ENCODE measurements around the gene PDE11A. TPM values are rescaled to one million over a fixed set of nuclear protein-coding genes. Genes with fewer than 3 reads are reported as not detected.
"Not testable (repeated sequence)": the region's sequence is repeated elsewhere in the genome, so short reads cannot be mapped to it uniquely, and the experiment has no call there.

Gene PDE11A
- total RNA-seq, 2 experiments from 2014 or later, result not detected

DNA sequence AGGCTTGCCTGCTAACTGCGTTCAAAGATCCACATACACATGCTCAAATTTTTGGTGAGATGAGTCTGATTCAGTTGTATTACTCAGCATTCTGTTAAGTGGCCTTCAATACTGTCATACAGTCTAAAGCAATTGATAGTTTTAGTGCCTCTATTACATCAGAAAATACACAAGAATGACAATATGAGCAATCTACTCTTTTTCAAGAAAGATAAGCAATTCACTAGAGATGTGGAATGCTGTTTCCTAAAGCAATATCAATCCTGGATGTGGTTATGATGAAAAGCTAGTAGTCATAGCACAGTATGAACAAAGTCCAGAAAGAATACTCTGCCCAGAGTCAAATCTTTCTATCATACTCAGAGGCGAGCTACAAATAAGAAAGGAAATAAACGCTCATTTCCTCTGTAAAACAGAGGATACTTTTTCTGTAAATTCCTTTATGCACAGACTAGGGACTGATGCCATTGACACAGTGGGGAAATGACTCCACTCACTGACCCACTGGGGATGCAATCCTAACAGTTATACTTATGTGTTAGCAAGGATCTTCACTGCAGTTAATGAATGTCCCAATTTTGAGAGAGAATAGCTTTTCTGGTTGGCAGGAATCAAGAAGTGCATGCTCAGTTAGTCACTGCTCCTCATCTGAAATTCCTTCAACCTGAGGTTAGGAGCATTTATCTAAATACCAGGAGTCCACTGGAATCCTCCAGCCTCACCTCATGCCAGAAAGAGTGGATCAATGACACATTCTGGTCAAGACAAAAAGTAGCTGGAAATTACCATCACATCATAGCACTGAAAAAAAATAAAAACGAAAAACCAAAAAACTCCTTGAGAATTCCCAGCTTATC lies 83.3 kb downstream of the PDE11A start:
- intact Hi-C loops (cut with micrococcal nuclease), result no loop called here
- H3K27me3 Mint-ChIP-seq, result peaks cover 3% of the 10 kb centered on the region
- DNase-seq, result no peak
- no peak overlapping the region for H3K4me3 Mint-ChIP-seq
- no peak overlapping the region for H3K27ac Mint-ChIP-seq
- no peaks in the 10 kb centered on the region for H3K9me3 Mint-ChIP-seq
- H3K36me3 Mint-ChIP-seq, result no peaks in the 10 kb centered on the region
- ChIA-PET CTCF (interaction anchor here (1.2 to 1.4 kb wide), 2 partner anchors 123 to 266 kb away, joined by 3 read pairs; partner anchors contain the start of gene RBM45), POLR2A (no interaction called here)
- no peaks in the 10 kb centered on the region for H3K4me1 Mint-ChIP-seq (ENCODE audit: low read depth)

- Mint-ChIP-seq H3K27ac (no peak overlapping the region), H3K27me3 (peaks cover 3% of the 10 kb centered on the region), H3K4me3 (no peak overlapping the region), H3K9me3 (no peaks in the 10 kb centered on the region), H3K4me1 (ENCODE audit: low read depth) (no peaks in the 10 kb centered on the region), H3K36me3 (no peaks in the 10 kb centered on the region)
- ChIA-PET CTCF (interaction anchor here (1.0 to 2.0 kb wide), 3 partner anchors 9 to 13 kb away, joined by 3 to 8 read pairs (median 6); no protein-coding TSS in a partner anchor), POLR2A (no interaction called here)
- intact Hi-C loops (cut with micrococcal nuclease), result no loop called here
- DNase-seq, result no peak
Observed at GRCh38 chr2:177984749-177985148, 87.8 kb downstream of the PDE11A start.

- peaks cover 3% of the 10 kb centered on the region for H3K27me3 Mint-ChIP-seq
- intact Hi-C loops (cut with micrococcal nuclease), result no loop called here
- no peaks in the 10 kb centered on the region for H3K9me3 Mint-ChIP-seq
- peak; percentile 34 for DNase-seq
- H3K27ac Mint-ChIP-seq, result no peak overlapping the region
- no peaks in the 10 kb centered on the region for H3K36me3 Mint-ChIP-seq
- POLR2A ChIA-PET, result no interaction called here
- CTCF ChIA-PET, result interaction anchor here (0.6 to 2.0 kb wide), 6 partner anchors 10 to 54 kb away, joined by 3 to 8 read pairs (median 3); no protein-coding TSS in a partner anchor
- no peak overlapping the region for H3K4me3 Mint-ChIP-seq
- no peaks in the 10 kb centered on the region for H3K4me1 Mint-ChIP-seq (ENCODE audit: low read depth)
Observed at GRCh38 chr2:177983183-177983788, 89.3 kb downstream of the PDE11A start.

DNA sequence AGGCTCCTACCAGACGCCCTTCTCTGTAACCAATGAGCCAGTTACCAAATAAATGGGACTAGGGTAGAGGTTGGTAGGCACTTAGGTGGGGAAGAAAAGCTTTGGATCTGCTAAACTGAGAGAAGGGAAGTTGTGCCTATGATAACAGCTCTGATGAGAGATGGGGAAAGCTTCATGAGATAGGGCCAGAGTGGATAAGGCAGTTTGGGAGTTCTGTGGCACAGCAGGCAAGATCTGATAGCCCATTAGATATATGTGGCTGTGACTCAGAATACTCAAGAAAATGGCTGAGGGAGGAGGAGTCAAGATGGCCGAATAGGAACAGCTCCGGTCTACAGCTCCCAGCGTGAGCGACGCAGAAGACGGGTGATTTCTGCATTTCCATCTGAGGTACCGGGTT lies 99.8 kb downstream of the PDE11A start:
- no peak overlapping the region for H3K27ac Mint-ChIP-seq

GRCh38 chr2:177972123-177972522 lies 100.5 kb downstream of the PDE11A start:
- no peaks in the 10 kb centered on the region for H3K36me3 Mint-ChIP-seq
- ChIA-PET POLR2A (no interaction called here), CTCF (interaction anchor here (0.6 to 2.2 kb wide), 2 partner anchors 12 to 224 kb away, joined by 4 to 8 read pairs; no protein-coding TSS in a partner anchor)
- H3K9me3 Mint-ChIP-seq, result no peaks in the 10 kb centered on the region
- H3K27me3 Mint-ChIP-seq, result no peaks in the 10 kb centered on the region
- no peak overlapping the region for H3K4me3 Mint-ChIP-seq
- intact Hi-C loops (cut with micrococcal nuclease), result no loop called here
- H3K4me1 Mint-ChIP-seq (ENCODE audit: low read depth), result no peaks in the 10 kb centered on the region
- no peak for DNase-seq
- no peak overlapping the region for H3K27ac Mint-ChIP-seq

More for the DNA sequence above, 99.8 kb downstream of the PDE11A start:
- ChIA-PET CTCF (interaction anchor here (2.2 kb wide), 1 partner anchor 11 kb away, joined by 8 read pairs; no protein-coding TSS in a partner anchor), POLR2A (no interaction called here)
- Mint-ChIP-seq H3K27me3 (no peaks in the 10 kb centered on the region), H3K36me3 (no peaks in the 10 kb centered on the region), H3K9me3 (no peaks in the 10 kb centered on the region), H3K4me1 (ENCODE audit: low read depth) (no peaks in the 10 kb centered on the region), H3K4me3 (no peak overlapping the region)
- intact Hi-C loops (cut with micrococcal nuclease), result no loop called here
- DNase-seq, result no peak

GRCh38 chr2:177970670-177971454 lies 101.7 kb downstream of the PDE11A start:
- DNase-seq, result no peak

DNA sequence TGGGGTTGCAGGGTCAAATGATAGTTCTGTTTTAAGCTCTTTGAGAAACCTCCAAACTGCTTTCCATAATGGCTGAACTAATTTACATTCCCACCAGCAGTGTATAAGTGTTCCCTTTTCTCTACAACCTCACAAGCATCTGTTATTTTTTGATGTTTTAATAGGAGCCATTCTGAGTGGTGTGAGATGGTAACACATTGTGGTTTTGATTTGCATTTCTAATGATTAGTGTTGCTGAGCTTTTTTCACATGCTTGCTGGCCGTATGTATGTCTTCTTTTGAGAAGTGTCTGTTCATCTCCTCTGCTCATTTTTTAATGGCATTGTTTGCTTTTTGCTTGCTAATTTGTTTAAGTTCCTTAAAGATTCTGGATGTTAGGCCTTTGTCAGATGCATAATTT lies 107.7 kb downstream of the PDE11A start:
- POLR2A ChIA-PET, result no interaction called here
- H3K4me1 Mint-ChIP-seq (ENCODE audit: low read depth), result no peaks in the 10 kb centered on the region
- H3K9me3 Mint-ChIP-seq, result no peaks in the 10 kb centered on the region
- no peak overlapping the region for H3K4me3 Mint-ChIP-seq
- CTCF ChIA-PET, result interaction anchor here (1.0 kb wide), 1 partner anchor 19 kb away, joined by 3 read pairs; no protein-coding TSS in a partner anchor
- H3K27me3 Mint-ChIP-seq, result peaks cover 2% of the 10 kb centered on the region
- H3K36me3 Mint-ChIP-seq, result no peaks in the 10 kb centered on the region
- H3K27ac Mint-ChIP-seq, result no peak overlapping the region
- no peak for DNase-seq
- intact Hi-C loops (cut with micrococcal nuclease), result no loop called here

More at GRCh38 chr2:177970670-177971454, 101.7 kb downstream of the PDE11A start:
- H3K36me3 Mint-ChIP-seq, result no peaks in the 10 kb centered on the region
- peaks cover 2% of the 10 kb centered on the region for H3K27me3 Mint-ChIP-seq
- no peaks in the 10 kb centered on the region for H3K9me3 Mint-ChIP-seq
- CTCF ChIA-PET, result interaction anchor here (2.2 kb wide), 1 partner anchor 13 kb away, joined by 8 read pairs; no protein-coding TSS in a partner anchor
- no peak overlapping the region for H3K4me3 Mint-ChIP-seq
- intact Hi-C loops (cut with micrococcal nuclease), result no loop called here
- H3K4me1 Mint-ChIP-seq (ENCODE audit: low read depth), result no peaks in the 10 kb centered on the region
- POLR2A ChIA-PET, result no interaction called here
- H3K27ac Mint-ChIP-seq, result no peak overlapping the region

DNA sequence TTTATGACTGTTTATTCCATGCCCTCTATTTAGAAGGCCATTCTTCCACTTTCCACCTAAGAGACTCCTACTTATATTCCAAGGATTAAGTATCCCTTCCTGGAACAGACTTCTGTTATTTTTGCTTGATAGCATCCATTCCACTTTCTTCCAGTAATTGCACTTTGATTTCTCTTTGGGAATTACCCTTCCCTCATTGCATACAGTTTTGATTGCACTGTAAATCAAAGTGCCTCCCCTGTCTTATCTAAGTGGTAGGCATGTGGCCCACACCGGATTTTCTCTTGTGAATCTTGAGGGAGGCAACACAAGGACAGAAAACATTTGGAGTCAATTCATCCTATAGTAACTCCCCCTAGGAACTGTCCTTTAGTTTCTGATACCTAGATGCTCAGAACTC lies 120.4 kb downstream of the PDE11A start:
- no peak overlapping the region for H3K4me3 Mint-ChIP-seq
- intact Hi-C loops (cut with micrococcal nuclease), result no loop called here
- ChIA-PET POLR2A (no interaction called here), CTCF (no interaction called here)
- no peaks in the 10 kb centered on the region for H3K9me3 Mint-ChIP-seq
- H3K27me3 Mint-ChIP-seq, result peaks cover 4% of the 10 kb centered on the region
- H3K4me1 Mint-ChIP-seq (ENCODE audit: low read depth), result no peaks in the 10 kb centered on the region
- H3K27ac Mint-ChIP-seq, result no peak overlapping the region
- H3K36me3 Mint-ChIP-seq, result no peaks in the 10 kb centered on the region
- DNase-seq, result no peak

DNA sequence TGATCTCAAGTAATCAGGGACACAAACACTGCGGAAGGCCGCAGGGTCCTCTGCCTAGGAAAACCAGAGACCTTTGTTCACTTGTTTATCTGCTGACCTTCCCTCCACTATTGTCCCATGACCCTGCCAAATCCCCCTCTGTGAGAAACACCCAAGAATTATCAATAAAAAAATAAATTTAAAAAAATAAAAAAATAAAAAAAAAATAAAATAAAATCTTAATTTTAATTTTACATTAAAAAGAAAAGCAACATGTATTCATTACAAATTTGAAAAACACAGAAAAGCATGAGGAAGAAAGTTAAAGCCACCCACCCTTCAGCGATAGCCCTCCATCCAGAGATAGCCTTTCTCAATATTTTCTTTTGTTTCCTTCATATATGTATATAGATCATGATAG lies 125.0 kb downstream of the PDE11A start:
- H3K27ac Mint-ChIP-seq, POLR2A ChIA-PET: not testable (repeated sequence)

GRCh38 chr2:177944530-177944929 lies 128.0 kb downstream of the PDE11A start:
- H3K36me3 Mint-ChIP-seq; H3K4me1 Mint-ChIP-seq (ENCODE audit: low read depth); DNase-seq; H3K4me3 Mint-ChIP-seq; intact Hi-C loops (cut with micrococcal nuclease); POLR2A ChIA-PET; H3K9me3 Mint-ChIP-seq; CTCF ChIA-PET; H3K27me3 Mint-ChIP-seq; H3K27ac Mint-ChIP-seq: not testable (repeated sequence)

More for the DNA sequence above, 125.0 kb downstream of the PDE11A start:
- DNase-seq; H3K9me3 Mint-ChIP-seq; H3K4me1 Mint-ChIP-seq (ENCODE audit: low read depth); H3K27me3 Mint-ChIP-seq; CTCF ChIA-PET; H3K4me3 Mint-ChIP-seq; intact Hi-C loops (cut with micrococcal nuclease); H3K36me3 Mint-ChIP-seq: not testable (repeated sequence)

GRCh38 chr2:177942731-177943130 lies 129.8 kb downstream of the PDE11A start:
- no peaks in the 10 kb centered on the region for H3K9me3 Mint-ChIP-seq
- no peaks in the 10 kb centered on the region for H3K4me1 Mint-ChIP-seq (ENCODE audit: low read depth)
- intact Hi-C loops (cut with micrococcal nuclease), result no loop called here
- no peaks in the 10 kb centered on the region for H3K27me3 Mint-ChIP-seq
- ChIA-PET POLR2A (no interaction called here), CTCF (interaction anchor here (0.7 kb wide), 1 partner anchor 37 kb away, joined by 3 read pairs; no protein-coding TSS in a partner anchor)
- H3K36me3 Mint-ChIP-seq, result no peaks in the 10 kb centered on the region
- H3K27ac Mint-ChIP-seq, result no peak overlapping the region
- no peak for DNase-seq
- no peak overlapping the region for H3K4me3 Mint-ChIP-seq

GRCh38 chr2:177939211-177939610 lies 133.4 kb downstream of the PDE11A start:
- no peaks in the 10 kb centered on the region for H3K9me3 Mint-ChIP-seq
- no peak overlapping the region for H3K27ac Mint-ChIP-seq
- no peak overlapping the region for H3K4me3 Mint-ChIP-seq
- CTCF ChIA-PET, result no interaction called here
- DNase-seq, result no peak
- no peaks in the 10 kb centered on the region for H3K27me3 Mint-ChIP-seq
- H3K36me3 Mint-ChIP-seq, result no peaks in the 10 kb centered on the region
- POLR2A ChIA-PET, result no interaction called here
- H3K4me1 Mint-ChIP-seq (ENCODE audit: low read depth), result no peaks in the 10 kb centered on the region
- intact Hi-C loops (cut with micrococcal nuclease), result no loop called here
